Measurements from ENCODE around the gene ECHS1.

DNA sequence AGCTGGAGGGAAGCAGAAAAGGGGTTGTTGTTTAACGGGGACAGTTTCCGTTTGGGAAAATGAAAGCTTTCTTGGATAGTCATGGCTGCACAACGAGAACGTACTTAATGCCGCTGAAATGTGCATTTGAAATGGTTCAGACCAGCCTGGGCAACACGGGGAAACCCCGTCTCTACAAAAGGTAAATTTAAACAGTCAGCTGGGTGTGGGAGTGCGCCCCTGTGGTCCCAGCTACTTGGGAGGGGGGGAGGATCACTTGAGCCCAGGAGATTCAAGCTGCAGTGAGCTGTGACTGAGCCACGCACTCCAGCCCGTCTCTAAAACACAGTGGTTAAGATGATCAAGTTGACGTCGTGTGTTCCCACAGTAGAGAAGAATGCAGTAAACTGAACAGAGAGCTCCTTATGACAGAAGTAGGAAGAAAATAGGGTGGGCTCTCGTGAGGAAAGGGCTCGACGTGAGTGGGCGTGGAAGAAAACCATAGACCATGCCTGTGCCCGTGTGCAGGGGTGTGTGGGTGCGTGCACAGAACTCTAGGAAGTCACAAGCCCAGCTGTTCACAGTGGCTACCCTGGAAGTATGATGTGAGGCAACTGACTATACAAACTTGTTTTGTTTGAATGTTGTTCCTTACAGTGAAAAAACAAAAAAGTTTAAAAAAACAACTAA lies 11.2 kb downstream of the ECHS1 start:
- TF ChIP-seq CTCF (conservative IDR thresholded peaks at IDR 0.05) (no peak), EZH2 (IDR thresholded peaks at IDR 0.05; ENCODE audit: low read depth) (no peak)
